SK-N-MC (cell line): ENCODE results near the gene NTRK2.

Experiments used
- EZH2 ChIP-seq: fragments of 200-600 bp; sonication (generic); IDR thresholded peaks from one replicate; pipeline ENCODE4 v1.6.1; 2017; ENCODE audit warnings: antibody characterized with exemption
- POLR2AphosphoS5 ChIP-seq: IDR thresholded peaks from 2 replicates; pipeline ENCODE4 v1.6.1; 2012; ENCODE audit warnings: mild to moderate bottlenecking, low read depth, low read length, borderline replicate concordance

GRCh38 chr9:84893419-84894128 is 224.0 kb downstream of the NTRK2 start:
- TF ChIP-seq EZH2 (no peak), POLR2AphosphoS5 (no peak)
